Hematopoietic multipotent progenitor cell (in vitro differentiated cells): Measurements from ENCODE around the gene SFXN3. TPM values are rescaled to one million over a fixed set of nuclear protein-coding genes. Genes with fewer than 3 reads are reported as not detected.

Experiments used
- DNase-seq, 3 donors: peaks; one replicate each; pipeline ENCODE4 v3.0.0-alpha.2; 2011 to 2015; ENCODE audit warnings: low read depth in 2 of 3, low spot score in 2 of 3
- total RNA-seq: library from RNA; depleted of rRNA; stranded (reverse); fragments of >200 nt; gene quantifications from one replicate; pipeline ENCODE4 v1.2.3, GENCODE V29; 2012

SFXN3 gene, protein sequence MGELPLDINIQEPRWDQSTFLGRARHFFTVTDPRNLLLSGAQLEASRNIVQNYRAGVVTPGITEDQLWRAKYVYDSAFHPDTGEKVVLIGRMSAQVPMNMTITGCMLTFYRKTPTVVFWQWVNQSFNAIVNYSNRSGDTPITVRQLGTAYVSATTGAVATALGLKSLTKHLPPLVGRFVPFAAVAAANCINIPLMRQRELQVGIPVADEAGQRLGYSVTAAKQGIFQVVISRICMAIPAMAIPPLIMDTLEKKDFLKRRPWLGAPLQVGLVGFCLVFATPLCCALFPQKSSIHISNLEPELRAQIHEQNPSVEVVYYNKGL
- 123 TPM for total RNA-seq

GRCh38 chr10:101031128-101031795, at the start of gene SFXN3, which contains the start of gene PDZD7:
Gene SFXN3, plus strand, starts transcription at chr10:101031234. Its CDS starts 3,461 bp downstream, at chr10:101034695.
Gene PDZD7, minus strand, starts transcription at chr10:101031129. Its CDS starts 910 bp downstream, at chr10:101030219.
- DNase-seq = peak; percentile 79 to 90 (median 87)

DNA sequence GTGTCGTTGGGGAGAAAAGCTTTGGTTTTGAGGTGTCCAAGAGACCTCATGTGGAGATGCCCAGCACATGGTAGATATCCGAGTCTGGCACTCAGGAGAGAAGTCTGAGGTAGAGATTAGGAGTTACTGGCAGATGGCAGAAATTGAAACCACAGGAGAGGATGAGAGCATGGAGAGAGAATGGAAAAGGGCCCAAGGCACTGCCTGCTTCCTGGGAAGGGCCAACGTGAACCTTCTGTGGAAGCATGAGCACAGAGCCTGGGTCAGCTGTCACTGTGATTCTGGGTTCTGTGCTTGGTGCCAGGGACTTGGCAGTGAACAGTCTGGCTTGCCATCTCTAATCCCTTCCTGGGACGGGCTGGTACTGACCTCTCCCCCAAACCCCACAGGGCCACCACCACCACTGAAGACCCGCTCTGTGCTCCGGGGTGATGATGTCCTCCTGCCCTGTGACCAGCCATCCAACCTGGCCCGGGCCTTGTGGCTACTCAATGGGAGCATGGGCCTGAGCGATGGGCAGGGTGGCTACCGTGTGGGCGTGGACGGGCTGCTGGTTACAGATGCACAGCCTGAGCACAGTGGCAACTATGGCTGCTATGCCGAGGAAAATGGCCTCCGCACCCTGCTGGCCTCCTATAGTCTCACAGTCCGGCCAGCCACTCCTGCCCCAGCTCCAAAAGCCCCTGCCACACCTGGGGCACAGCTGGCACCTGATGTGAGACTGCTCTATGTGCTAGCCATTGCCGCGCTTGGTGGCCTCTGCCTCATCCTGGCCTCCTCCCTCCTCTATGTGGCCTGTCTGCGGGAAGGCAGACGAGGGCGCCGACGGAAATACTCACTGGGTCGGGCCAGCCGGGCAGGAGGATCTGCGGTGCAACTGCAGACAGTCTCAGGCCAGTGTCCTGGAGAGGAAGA, 47.9 kb upstream of the SFXN3 start:
- no peak for DNase-seq

GRCh38 chr10:100983868-100984671, 47.0 kb upstream of the SFXN3 start:
- DNase-seq = no peak

- no peak for DNase-seq
Observed at GRCh38 chr10:100984672-100985177, 46.3 kb upstream of the SFXN3 start.

GRCh38 chr10:100985336-100985735, 45.7 kb upstream of the SFXN3 start:
- DNase-seq = no peak

DNA sequence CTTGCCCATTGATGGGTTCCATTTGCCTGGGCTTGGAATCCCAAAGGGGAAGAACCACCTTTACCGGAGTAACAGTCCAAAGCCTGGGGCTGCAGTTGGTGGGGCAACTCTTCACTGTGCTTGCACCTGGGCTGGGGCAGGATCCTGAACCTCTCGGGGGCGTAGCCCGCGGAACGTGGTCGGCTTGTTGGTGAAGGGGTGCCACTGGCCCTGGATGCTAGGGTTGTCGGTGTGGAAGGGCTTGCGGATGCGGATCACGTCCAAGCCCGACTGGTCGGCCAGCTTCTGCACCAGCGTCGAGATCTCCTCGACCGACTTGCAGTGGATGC, 44.4 kb upstream of the SFXN3 start:
- DNase-seq = no peak

- DNase-seq = peak; percentile 76 to 84 (median 80)
Observed at GRCh38 chr10:100986952-100987684, 43.9 kb upstream of the SFXN3 start, which contains the start of the genes MRPL43 and TWNK. Gene MRPL43, minus strand, starts transcription at chr10:100987497. Its CDS starts 54 bp downstream, at chr10:100987443. Gene TWNK, plus strand, starts transcription at chr10:100987543. Its CDS starts 668 bp downstream, at chr10:100988211.

DNA sequence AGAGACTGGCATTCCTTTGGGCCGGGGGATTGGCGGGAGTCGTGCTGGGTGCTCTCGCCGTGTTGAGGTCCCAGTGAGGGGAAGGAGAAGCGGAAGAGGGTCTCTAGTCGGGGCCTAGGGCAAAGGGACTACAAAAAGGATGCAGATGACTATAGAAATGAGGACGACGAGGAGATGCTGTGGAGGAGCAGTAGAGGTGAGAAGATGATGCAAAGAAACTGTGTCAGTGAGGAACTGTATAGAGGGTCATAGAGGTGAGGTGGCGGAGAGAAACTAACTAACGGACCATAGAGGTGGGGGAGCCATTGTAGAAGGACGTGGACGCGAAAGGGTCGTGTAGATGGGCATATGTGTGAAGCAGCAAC, 43.4 kb upstream of the SFXN3 start:
- no peak for DNase-seq

DNA sequence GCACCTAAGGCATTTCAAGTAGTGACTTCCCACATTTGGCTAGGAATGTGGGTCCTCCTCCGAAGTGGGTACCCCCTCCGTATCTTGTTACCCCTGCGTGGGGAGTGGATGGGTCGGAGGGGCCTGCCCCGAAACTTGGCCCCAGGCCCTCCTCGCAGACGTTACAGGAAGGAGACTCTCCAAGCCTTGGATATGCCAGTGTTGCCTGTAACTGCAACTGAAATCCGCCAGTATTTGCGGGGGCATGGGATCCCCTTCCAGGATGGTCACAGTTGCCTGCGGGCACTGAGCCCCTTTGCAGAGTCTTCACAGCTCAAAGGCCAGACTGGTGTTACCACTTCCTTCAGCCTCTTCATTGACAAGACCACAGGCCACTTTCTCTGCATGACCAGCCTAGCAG, 42.9 kb upstream of the SFXN3 start:
- DNase-seq = no peak

DNA sequence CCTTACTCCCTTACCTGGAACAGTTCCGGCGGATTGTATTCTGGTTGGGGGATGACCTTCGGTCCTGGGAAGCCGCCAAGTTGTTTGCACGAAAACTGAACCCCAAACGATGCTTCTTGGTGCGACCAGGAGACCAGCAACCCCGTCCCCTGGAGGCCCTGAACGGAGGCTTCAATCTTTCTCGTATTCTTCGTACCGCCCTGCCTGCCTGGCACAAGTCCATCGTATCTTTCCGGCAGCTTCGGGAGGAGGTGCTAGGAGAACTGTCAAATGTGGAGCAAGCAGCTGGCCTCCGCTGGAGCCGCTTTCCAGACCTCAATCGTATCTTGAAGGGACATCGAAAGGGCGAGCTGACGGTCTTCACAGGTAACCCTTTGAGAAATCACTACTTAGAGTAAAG, 41.9 kb upstream of the SFXN3 start:
- DNase-seq = no peak

DNA sequence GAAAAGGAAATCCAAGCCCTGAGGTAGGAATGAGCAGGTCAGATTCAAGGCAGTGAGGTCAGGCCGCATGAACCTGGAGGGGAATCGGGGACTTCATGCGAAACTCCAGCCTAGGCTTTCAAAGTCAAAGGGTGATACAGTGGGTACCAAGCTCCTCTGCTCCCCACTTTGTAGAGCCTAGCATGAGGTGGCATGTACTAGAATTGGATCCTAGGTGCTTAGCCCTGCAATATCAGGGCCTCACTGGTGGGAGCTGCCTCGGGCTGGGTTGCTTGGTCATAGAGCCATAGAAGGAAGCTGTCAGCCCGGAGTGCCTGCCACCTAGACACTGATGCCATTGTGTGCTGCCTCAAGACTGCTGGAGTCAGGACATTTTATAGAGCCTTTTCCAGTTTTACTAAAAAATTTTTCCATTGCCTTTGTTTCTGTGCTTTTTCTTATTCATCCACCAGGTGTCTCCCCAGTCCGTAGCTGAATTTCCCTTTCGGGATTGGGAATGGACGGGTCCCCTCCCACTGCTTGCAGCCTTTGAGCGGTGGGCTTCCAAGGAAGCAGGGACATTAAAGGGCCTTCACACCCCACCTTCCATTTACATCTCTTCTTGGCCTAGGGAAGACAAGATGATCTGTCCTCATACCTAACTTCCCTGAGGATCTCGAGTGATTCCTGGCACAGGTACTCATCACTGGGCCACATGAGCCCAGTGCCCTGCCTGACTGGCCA, 36.9 kb upstream of the SFXN3 start:
- DNase-seq = peak in 1 of 3 donors; percentile 16

GRCh38 chr10:100995181-100995580, 35.9 kb upstream of the SFXN3 start:
- no peak for DNase-seq

- no peak for DNase-seq
Observed at GRCh38 chr10:100996678-100997359, 34.2 kb upstream of the SFXN3 start.

DNA sequence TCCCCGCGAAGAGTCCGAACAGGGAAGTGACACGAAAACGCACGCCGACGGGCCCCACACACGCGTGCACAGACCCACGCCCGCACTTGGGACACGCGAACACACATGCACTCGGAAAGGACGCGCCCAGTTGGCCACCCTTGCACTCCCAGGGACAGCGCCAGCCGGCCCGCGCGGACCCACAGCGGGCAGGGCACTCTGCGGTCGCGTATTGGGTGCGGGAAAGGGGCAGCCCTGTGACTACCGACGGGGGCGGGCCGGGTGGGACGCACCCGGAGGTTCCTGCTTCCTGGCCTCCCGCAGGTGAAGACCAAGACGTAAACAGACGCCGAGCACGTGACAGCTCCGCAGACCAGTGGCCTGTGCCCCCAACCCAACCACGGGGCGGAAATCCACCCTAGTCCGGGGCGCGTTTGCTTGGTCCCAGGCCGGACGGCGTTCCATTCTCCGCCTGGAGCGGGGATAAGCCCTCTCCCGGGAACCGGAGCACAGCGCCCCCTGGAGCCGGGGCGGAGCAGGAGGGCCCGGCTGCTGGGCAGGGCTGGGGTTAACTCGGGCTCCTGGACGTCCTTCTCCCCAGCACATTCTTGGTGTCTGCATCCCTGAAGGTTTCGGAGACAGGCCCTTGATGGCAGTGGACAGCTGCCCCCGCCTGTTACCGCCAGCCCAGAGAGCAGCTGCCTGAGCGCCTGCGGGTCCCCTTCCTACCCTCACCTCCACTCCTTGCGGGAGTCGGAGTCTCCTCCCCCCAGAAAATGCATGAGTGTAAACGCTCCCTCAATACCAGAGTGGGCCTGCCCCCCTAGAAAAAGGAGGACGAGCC, 33.5 kb upstream of the SFXN3 start:
- peak; percentile 46 to 63 (median 61) for DNase-seq

DNA sequence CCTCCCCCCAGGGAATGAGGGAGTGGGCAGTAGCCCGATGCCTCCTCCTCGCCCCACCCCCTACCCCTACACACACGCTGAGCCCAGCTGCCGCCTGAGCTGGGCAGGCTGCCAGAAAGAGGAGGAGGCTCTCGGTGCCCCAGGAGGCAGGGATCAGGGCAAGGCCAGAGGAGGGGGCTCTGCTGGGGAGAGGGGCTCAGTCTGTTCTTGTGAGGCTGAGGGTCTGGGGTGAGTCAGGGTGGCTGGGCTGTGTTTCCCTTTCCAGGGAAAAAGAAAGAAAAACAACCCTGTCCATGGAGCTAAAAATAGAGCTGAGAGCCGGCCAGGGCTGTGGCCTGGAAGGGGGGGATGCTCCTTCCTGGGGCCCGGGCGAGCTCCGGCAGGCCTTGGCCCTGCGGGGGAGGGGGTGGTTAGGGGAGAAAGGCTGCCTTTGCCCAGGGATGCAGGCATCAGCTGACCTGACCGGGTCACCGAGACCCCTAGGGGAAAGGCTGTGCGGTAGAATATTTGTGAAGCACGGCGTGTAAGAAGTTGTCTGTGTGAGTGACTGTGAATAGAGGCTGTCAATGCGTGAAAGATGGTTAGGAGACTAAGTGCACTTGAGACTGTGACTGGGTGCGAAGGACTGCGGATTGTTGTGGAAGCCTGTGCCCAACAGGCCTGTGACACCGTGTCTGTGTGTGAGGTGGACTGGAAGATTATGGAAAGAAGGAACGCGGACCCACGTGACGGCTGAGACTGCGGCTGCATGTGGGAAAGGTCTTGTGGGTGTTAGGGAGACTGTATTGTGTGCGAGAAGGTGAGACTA, 32.6 kb upstream of the SFXN3 start:
- DNase-seq = peak; percentile 52 to 83 (median 80)

DNA sequence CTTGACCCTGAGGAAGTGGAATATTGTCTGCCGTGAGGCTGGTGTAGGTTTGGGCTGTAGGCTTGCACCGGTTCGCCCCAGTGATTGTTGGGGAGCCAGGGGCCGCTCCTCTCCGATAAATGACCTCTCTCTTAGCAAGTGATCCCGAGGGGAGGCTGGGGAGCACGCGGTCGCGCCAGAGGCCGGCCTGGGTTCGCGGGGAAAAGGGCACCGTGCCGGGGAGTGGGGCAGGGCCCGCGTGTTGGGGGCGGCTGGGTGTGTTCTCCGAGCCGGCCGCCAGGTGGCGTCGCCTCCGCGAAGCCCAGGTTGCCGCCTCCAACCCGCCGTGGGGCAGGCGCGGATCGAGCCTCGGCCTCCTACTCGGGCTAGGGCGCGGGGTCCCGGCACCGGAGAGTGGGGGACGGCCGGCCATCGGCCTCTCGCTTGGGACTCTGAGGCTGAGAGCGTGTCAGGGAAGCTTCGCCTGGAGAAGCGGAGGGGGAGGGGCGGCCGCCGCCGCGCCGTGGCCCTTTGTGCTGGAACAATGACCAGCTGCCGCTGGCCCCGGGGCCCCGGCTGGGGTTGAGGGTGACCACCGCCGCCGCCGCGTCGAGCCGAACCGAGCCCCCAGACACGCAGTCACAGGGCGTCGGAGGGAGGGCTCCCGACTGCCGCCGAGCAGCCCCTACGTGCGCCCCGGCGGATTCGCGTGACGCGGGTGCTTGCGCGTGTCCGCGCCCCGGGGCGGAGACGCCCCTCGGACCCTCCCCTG, 31.9 kb upstream of the SFXN3 start:
- DNase-seq = peak; percentile 70 to 80 (median 72)
